Measurements from ENCODE around the gene FLT1.

DNA sequence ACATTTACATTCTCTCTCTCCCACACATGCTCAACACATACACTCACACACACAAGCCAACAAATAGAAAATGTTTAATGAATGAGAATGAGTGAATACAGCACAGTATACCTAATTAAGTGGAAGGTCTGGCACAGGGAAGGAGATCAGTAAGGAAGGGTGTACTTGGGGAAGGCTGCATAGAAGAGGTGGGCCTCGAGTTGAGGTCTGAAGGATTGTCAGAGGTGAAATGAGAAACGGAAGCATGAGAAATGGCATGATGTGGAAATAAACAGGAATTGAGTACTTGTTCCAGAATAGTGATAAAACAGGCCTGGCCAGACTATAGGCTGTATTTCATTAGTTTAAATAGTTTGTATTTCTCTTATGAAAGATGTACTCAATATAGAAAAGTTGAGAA, 136.2 kb downstream of the FLT1 start:
- TF ChIP-seq, protein P1, sequence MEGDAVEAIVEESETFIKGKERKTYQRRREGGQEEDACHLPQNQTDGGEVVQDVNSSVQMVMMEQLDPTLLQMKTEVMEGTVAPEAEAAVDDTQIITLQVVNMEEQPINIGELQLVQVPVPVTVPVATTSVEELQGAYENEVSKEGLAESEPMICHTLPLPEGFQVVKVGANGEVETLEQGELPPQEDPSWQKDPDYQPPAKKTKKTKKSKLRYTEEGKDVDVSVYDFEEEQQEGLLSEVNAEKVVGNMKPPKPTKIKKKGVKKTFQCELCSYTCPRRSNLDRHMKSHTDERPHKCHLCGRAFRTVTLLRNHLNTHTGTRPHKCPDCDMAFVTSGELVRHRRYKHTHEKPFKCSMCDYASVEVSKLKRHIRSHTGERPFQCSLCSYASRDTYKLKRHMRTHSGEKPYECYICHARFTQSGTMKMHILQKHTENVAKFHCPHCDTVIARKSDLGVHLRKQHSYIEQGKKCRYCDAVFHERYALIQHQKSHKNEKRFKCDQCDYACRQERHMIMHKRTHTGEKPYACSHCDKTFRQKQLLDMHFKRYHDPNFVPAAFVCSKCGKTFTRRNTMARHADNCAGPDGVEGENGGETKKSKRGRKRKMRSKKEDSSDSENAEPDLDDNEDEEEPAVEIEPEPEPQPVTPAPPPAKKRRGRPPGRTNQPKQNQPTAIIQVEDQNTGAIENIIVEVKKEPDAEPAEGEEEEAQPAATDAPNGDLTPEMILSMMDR (conservative IDR thresholded peaks at IDR 0.05): no peak
- no peak for TF ChIP-seq EZH2 (IDR thresholded peaks at IDR 0.05; ENCODE audit: low read depth)
